Left renal cortex interstitium (tissue), 4 donors: ENCODE data around the gene APOBEC4. TPM values are rescaled to one million over a fixed set of nuclear protein-coding genes. Genes with fewer than 3 reads are reported as not detected.
A peak's percentile ranks its signal among the peaks of the same experiment; 100 is the strongest.

Experiments
- DNase-seq, 4 donors: peaks; one replicate each; pipeline ENCODE4 v3.0.0-alpha.2; 2013; ENCODE audit warnings: low read depth in 4 of 4, low spot score in 2 of 4, missing footprints in 1 of 4
- polyA plus RNA-seq, 4 donors: library from polyadenylated mRNA; unstranded; fragments of 120-200 nt; gene quantifications; one replicate each; pipeline ENCODE4 v1.2.1, GENCODE V29; 2013; ENCODE audit not compliant: insufficient read length in 4 of 4

APOBEC4 gene
- polyA plus RNA-seq, 4 donors = not detected

- no peak for DNase-seq
These were observed 22.3 kb upstream of the APOBEC4 start for GRCh38 chr1:183675381-183675780.

GRCh38 chr1:183674886-183675285 lies 21.8 kb upstream of the APOBEC4 start:
- DNase-seq = no peak

GRCh38 chr1:183674339-183674738 lies 21.2 kb upstream of the APOBEC4 start:
- DNase-seq = no peak

- DNase-seq = no peak
These were observed 20.6 kb upstream of the APOBEC4 start for GRCh38 chr1:183673605-183674323.

GRCh38 chr1:183670169-183670568 lies 17.1 kb upstream of the APOBEC4 start:
- no peak for DNase-seq

GRCh38 chr1:183656355-183656754 lies 3.2 kb upstream of the APOBEC4 start:
- DNase-seq = no peak

GRCh38 chr1:183655562-183656075 lies 2.5 kb upstream of the APOBEC4 start:
- DNase-seq = peak in 3 of 4 donors; percentile 65 to 82 (median 68)

GRCh38 chr1:183654706-183655105 lies 1.6 kb upstream of the APOBEC4 start:
- no peak for DNase-seq

GRCh38 chr1:183653876-183654451 lies 848 bp upstream of the APOBEC4 start:
- no peak for DNase-seq

GRCh38 chr1:183653462-183653794 lies 312 bp upstream of the APOBEC4 start:
- no peak for DNase-seq

GRCh38 chr1:183652107-183652506 lies 1.0 kb downstream of the APOBEC4 start:
- DNase-seq = no peak

GRCh38 chr1:183651612-183652011 lies 1.5 kb downstream of the APOBEC4 start:
- DNase-seq = no peak

GRCh38 chr1:183648042-183648441 lies 5.1 kb downstream of the APOBEC4 start:
- no peak for DNase-seq

- no peak for DNase-seq
These were observed 6.3 kb downstream of the APOBEC4 start for GRCh38 chr1:183646776-183647175.

- DNase-seq = no peak
These were observed 7.6 kb downstream of the APOBEC4 start for GRCh38 chr1:183645531-183645930.

- DNase-seq = no peak
These were observed 10.9 kb downstream of the APOBEC4 start for GRCh38 chr1:183642166-183642565.

- DNase-seq = no peak
These were observed 12.9 kb downstream of the APOBEC4 start for GRCh38 chr1:183640193-183640592.

- DNase-seq = no peak
These were observed 14.3 kb downstream of the APOBEC4 start for GRCh38 chr1:183638649-183639387.

- no peak for DNase-seq
These were observed 16.3 kb downstream of the APOBEC4 start for GRCh38 chr1:183636783-183637182.

GRCh38 chr1:183636334-183636682 lies 16.8 kb downstream of the APOBEC4 start:
- no peak for DNase-seq

- DNase-seq = peak; percentile 91 to 95 (median 93)
These were observed 17.3 kb downstream of the APOBEC4 start, which contains the start of gene ARPC5 for GRCh38 chr1:183635606-183636333. Gene ARPC5, minus strand, starts transcription at chr1:183635783. Its CDS starts 124 bp downstream, at chr1:183635659.
